A549 (cell line): ENCODE measurements around the gene DVL2. TPM values are rescaled to one million over a fixed set of nuclear protein-coding genes. Genes with fewer than 3 reads are reported as not detected.

Experiments
- ATAC-seq, 2 experiments: fragments of 200-7000 bp in 1 of 2; fragments of >200 bp in 1 of 2; cut with Nextera tagmentation in 1 of 2; cut with Tn5 transposase in 1 of 2; 3 replicates each; pipeline versions ENCODE4 v1.8.0 to v1.9.1; 2018 to 2020; ENCODE audit warnings: mild to moderate bottlenecking in 1 of 2, moderate library complexity in 1 of 2
- CTCF ChIA-PET: fragments of 300-600 bp; sonication (Branson Sonifier 250); formaldehyde crosslinking; extraction: SDS; loops from one replicate; lab custom pipeline; 2021; ENCODE audit warnings: antibody characterized with exemption, inconsistent platforms; lab: Yijun Ruan, JAX
- POLR2A ChIA-PET: fragments of 350-600 bp; formaldehyde crosslinking; extraction: SDS; loops from one replicate; lab custom pipeline; 2021; ENCODE audit warnings: antibody characterized with exemption, inconsistent platforms; lab: Yijun Ruan, JAX
- DNase-seq, 2 experiments: peaks; one replicate each; pipeline versions ENCODE4 v3.0.0 to v3.0.0-alpha.2; 2011 to 2016; ENCODE audit warnings: low read depth in 1 of 2, low spot score in 1 of 2
- FAIRE-seq: peaks from 2 replicates; lab custom pipeline; 2011; peaks lifted over from hg19 to GRCh38; lab: Jason Lieb, UNC
- H3K27ac ChIP-seq, 2 experiments: fragments of >200 bp; sonication (Bioruptor Twin); formaldehyde crosslinking; 3 replicates each; pipeline ENCODE4 v1.5.1; 2016 to 2017
- H3K4me1 ChIP-seq: fragments of >200 bp; sonication (Bioruptor Twin); formaldehyde crosslinking; 3 replicates; pipeline ENCODE4 v1.6.1; 2016
- H3K4me2 ChIP-seq: fragments of >200 bp; sonication (Bioruptor Twin); formaldehyde crosslinking; 3 replicates; pipeline ENCODE4 v1.6.1; 2016
- H3K4me3 ChIP-seq: fragments of >200 bp; sonication (Bioruptor Twin); formaldehyde crosslinking; 3 replicates; pipeline ENCODE4 v1.5.1; 2016
- H3K9me3 ChIP-seq: fragments of >200 bp; sonication (Bioruptor Twin); formaldehyde crosslinking; 3 replicates; pipeline ENCODE4 v1.6.1; 2016
- ATOH8 ChIP-seq: fragments of 250-450 bp; sonication (Bioruptor Pico); IDR thresholded peaks from 2 replicates; pipeline ENCODE4 v1.5.0; 2020; ENCODE audit warnings: low read depth, mild to moderate bottlenecking, moderate library complexity
- E2F6 ChIP-seq: IDR thresholded peaks from 2 replicates; pipeline ENCODE4 v1.6.1; 2012; ENCODE audit warnings: low read depth, borderline replicate concordance
- EHMT2 ChIP-seq: fragments of 200-600 bp; sonication (generic); IDR thresholded peaks from 2 replicates; pipeline ENCODE4 v1.6.1; 2016; ENCODE audit warnings: antibody characterized with exemption, low read depth, mild to moderate bottlenecking, moderate library complexity
- EP300 ChIP-seq, 2 experiments: fragments of >200 bp; sonication (Bioruptor Twin); formaldehyde crosslinking; IDR thresholded peaks; 2 replicates in 1 of 2; 3 replicates in 1 of 2; pipeline ENCODE4 v1.6.1; 2016 to 2017
- ESRRA ChIP-seq: fragments of 150-350 bp; IDR thresholded peaks from 2 replicates; pipeline ENCODE4 v1.6.1; 2014; ENCODE audit warnings: mild to moderate bottlenecking, low read length, borderline replicate concordance
- FOSB ChIP-seq: fragments of 250-450 bp; sonication (Bioruptor Pico); IDR thresholded peaks from 2 replicates; pipeline ENCODE4 v1.5.0; 2020; ENCODE audit warnings: mild to moderate bottlenecking, moderate library complexity
- FOSL2 ChIP-seq, 2 experiments: fragments of 450-650 bp in 1 of 2; fragments of >200 bp in 1 of 2; sonication (Bioruptor Twin) in 1 of 2; formaldehyde crosslinking; IDR thresholded peaks; 2 replicates each; pipeline versions ENCODE4 v1.5.0 to v1.6.1; 2016 to 2020; ENCODE audit warnings: mild to moderate bottlenecking in 1 of 2, moderate library complexity in 1 of 2
- HDAC2 ChIP-seq: fragments of 200-600 bp; sonication (generic); IDR thresholded peaks from 2 replicates; pipeline ENCODE4 v1.6.1; 2016
- HEYL ChIP-seq: fragments of 250-450 bp; sonication (Bioruptor Pico); IDR thresholded peaks from 2 replicates; pipeline ENCODE4 v1.8.0; 2021; ENCODE audit warnings: mild to moderate bottlenecking, moderate library complexity
- HMGXB4 ChIP-seq: fragments of 250-450 bp; sonication (Bioruptor Pico); IDR thresholded peaks from 2 replicates; pipeline ENCODE4 v1.5.0; 2021; ENCODE audit warnings: mild to moderate bottlenecking, moderate library complexity, borderline replicate concordance
- HOXA7 ChIP-seq: fragments of 250-450 bp; sonication (Bioruptor Pico); IDR thresholded peaks from 2 replicates; pipeline ENCODE4 v1.5.0; 2020; ENCODE audit warnings: mild to moderate bottlenecking, moderate library complexity
- HOXB13 ChIP-seq: fragments of 250-450 bp; sonication (Bioruptor Pico); IDR thresholded peaks from 2 replicates; pipeline ENCODE4 v1.5.0; 2020; ENCODE audit warnings: low read depth, mild to moderate bottlenecking, moderate library complexity
- JUNB ChIP-seq: fragments of >200 bp; sonication (Bioruptor Twin); formaldehyde crosslinking; IDR thresholded peaks from 2 replicates; pipeline ENCODE4 v1.6.1; 2016
- KDM1A ChIP-seq: fragments of 200-600 bp; sonication (generic); IDR thresholded peaks from 2 replicates; pipeline ENCODE4 v1.6.1; 2016; ENCODE audit warnings: low read depth, mild to moderate bottlenecking
- KDM5A ChIP-seq: fragments of 200-600 bp; sonication (generic); IDR thresholded peaks from 2 replicates; pipeline ENCODE4 v1.6.1; 2016; ENCODE audit warnings: antibody characterized with exemption, mild to moderate bottlenecking
- MAFK ChIP-seq: fragments of 450-650 bp; IDR thresholded peaks from 2 replicates; pipeline ENCODE4 v1.6.1; 2014; ENCODE audit not compliant: partially characterized antibody
- MAZ ChIP-seq: fragments of 150-350 bp; IDR thresholded peaks from 2 replicates; pipeline ENCODE4 v1.6.1; 2014; ENCODE audit warnings: antibody characterized with exemption, low read depth, low read length, borderline replicate concordance
- RAD21 ChIP-seq, 2 experiments: fragments of >200 bp in 1 of 2; sonication (Bioruptor Twin) in 1 of 2; formaldehyde crosslinking in 1 of 2; IDR thresholded peaks in 1 of 2; conservative IDR thresholded peaks in 1 of 2; 2 replicates in 1 of 2; 3 replicates in 1 of 2; pipeline ENCODE4 v1.6.1; 2012 to 2018; ENCODE audit warnings: inconsistent platforms in 1 of 2
- RARB ChIP-seq: fragments of 250-450 bp; sonication (Bioruptor Pico); IDR thresholded peaks from 2 replicates; pipeline ENCODE4 v1.8.0; 2021; ENCODE audit warnings: mild to moderate bottlenecking, moderate library complexity
- RCOR1 ChIP-seq: fragments of 150-350 bp; IDR thresholded peaks from 2 replicates; pipeline ENCODE4 v1.6.1; 2014; ENCODE audit warnings: antibody characterized with exemption, low read length, low read depth
- TFCP2L1 ChIP-seq: fragments of 250-450 bp; sonication (Bioruptor Pico); IDR thresholded peaks from 2 replicates; pipeline ENCODE4 v1.5.0; 2021; ENCODE audit warnings: mild to moderate bottlenecking
- ZFP36 ChIP-seq: fragments of 450-650 bp; IDR thresholded peaks from 2 replicates; pipeline ENCODE4 v1.6.1; 2014; ENCODE audit warnings: borderline replicate concordance; ENCODE audit not compliant: partially characterized antibody
- ZSCAN20 ChIP-seq: fragments of 250-450 bp; sonication (Bioruptor Pico); IDR thresholded peaks from 2 replicates; pipeline ENCODE4 v1.8.0; 2022; ENCODE audit warnings: mild to moderate bottlenecking, moderate library complexity
- WGBS: methylation state at CpG from one replicate; pipeline ENCODE4 v1.1.6; 2017; ENCODE audit errors: missing lambda C conversion rate; 5-methylcytosine and 5-hydroxymethylcytosine counted together
- polyA plus RNA-seq, 4 experiments: library from polyadenylated mRNA; depleted of rRNA in 3 of 4; stranded (reverse); fragments of >200 nt; fragmentation: RNase III in 1 of 4; extraction: RNeasy Plus Mini Kit Qiagen cat#74134 plus additional on column Dnase treatment in 1 of 4; gene quantifications; 2 replicates in 3 of 4; 3 replicates in 1 of 4; pipeline ENCODE4 v1.2.3, GENCODE V29; 2011 to 2017

The DVL2 gene
- polyA plus RNA-seq, 2 of the 4 experiments (the other 2 are of a cell fraction): 5.7 to 40.4 TPM

GRCh38 chr17:7190276-7190917 lies 43.9 kb downstream of the DVL2 start:
- no peak for DNase-seq
- ChIA-PET POLR2A (no interaction called here), CTCF (interaction anchor here (0.6 to 1.5 kb wide), 5 partner anchors 11 to 145 kb away, joined by 3 to 17 read pairs (median 4); partner anchors contain the start of gene SLC16A11)
- TF ChIP-seq MAFK (no peak), ZSCAN20 (CRISPR knock-in tag) (no peak), HMGXB4 (no peak), EP300 (IDR thresholded peaks at IDR 0.05) (no peak), HOXB13 (CRISPR knock-in tag) (no peak)
- no peaks in the 10 kb centered on the region for H3K9me3 ChIP-seq
- no peak overlapping the region for H3K4me2 ChIP-seq
- FAIRE-seq: no peak
- H3K4me1 ChIP-seq: no peaks in the 10 kb centered on the region
- WGBS: 88% methylated on average over 12 of the region's 14 CpGs
- no peak for ATAC-seq
- H3K4me3 ChIP-seq: no peak overlapping the region
- H3K27ac ChIP-seq: no peak overlapping the region

GRCh38 chr17:7186241-7186640 lies 48.1 kb downstream of the DVL2 start:
- 71% methylated on average over 7 of the region's 7 CpGs for WGBS
- ChIA-PET CTCF (interaction anchor here (2.6 to 10.7 kb wide), 3 partner anchors 9 to 139 kb away, joined by 8 to 314 read pairs (median 50); partner anchors contain the start of gene SLC16A11), POLR2A (no interaction called here)
- FAIRE-seq (no peak), ATAC-seq (peak; percentile 46 to 63; a peak in 4 of 6 replicates), DNase-seq (peak; percentile 37 to 53)
- TF ChIP-seq HOXB13 (CRISPR knock-in tag) (no peak), KDM1A (peak; percentile 77; the same call in 1 of the 2 replicates)
- Histone ChIP-seq H3K4me1 (peaks cover 11% of the 10 kb centered on the region), H3K4me3 (no peak overlapping the region), H3K9me3 (no peaks in the 10 kb centered on the region), H3K4me2 (no peak overlapping the region), H3K27ac (no peak overlapping the region)

- CTCF ChIA-PET: interaction anchor here (0.8 to 10.7 kb wide), 8 partner anchors 7 to 138 kb away, joined by 3 to 314 read pairs (median 7); partner anchors contain the start of gene SLC16A11
- ATAC-seq: no peak
Measured at GRCh38 chr17:7184647-7185046, 49.7 kb downstream of the DVL2 start.

GRCh38 chr17:7184091-7184488 lies 50.2 kb downstream of the DVL2 start:
- POLR2A ChIA-PET: interaction anchor here (0.7 to 1.8 kb wide), 2 partner anchors 31 to 148 kb away, joined by 4 read pairs; partner anchors contain the start of gene SLC16A13
- Histone ChIP-seq H3K27ac (peak overlapping the region in 1 of 2 experiments; percentile 47; a peak in 3 of 6 replicates), H3K4me1 (peaks cover 17% of the 10 kb centered on the region), H3K4me2 (peak overlapping the region; percentile 29), H3K4me3 (no peak overlapping the region), H3K9me3 (no peaks in the 10 kb centered on the region)
- peak; percentile 21 to 30; a peak in 3 of 6 replicates for ATAC-seq
- peak in 1 of 2 experiments; percentile 51 for DNase-seq
- 59% methylated on average over 14 of the region's 14 CpGs for WGBS
- no peak for FAIRE-seq
- CTCF ChIA-PET: interaction anchor here (0.6 to 10.7 kb wide), 7 partner anchors 6 to 207 kb away, joined by 3 to 314 read pairs (median 8); partner anchors contain the start of gene SLC16A11
- no peak for TF ChIP-seq FOSL2 (IDR thresholded peaks at IDR 0.05)
- no peak for TF ChIP-seq FOSL2 (CRISPR knock-in tag; IDR thresholded peaks at IDR 0.05)
- TF ChIP-seq JUNB: no peak
- no peak for TF ChIP-seq EP300 (IDR thresholded peaks at IDR 0.05)
- no peak for TF ChIP-seq HDAC2
- no peak for TF ChIP-seq ZFP36
- no peak for TF ChIP-seq HOXA7 (CRISPR knock-in tag)
- no peak for TF ChIP-seq E2F6
- no peak for TF ChIP-seq HEYL (CRISPR knock-in tag)
- no peak for TF ChIP-seq KDM5A
- TF ChIP-seq EHMT2: no peak
- TF ChIP-seq ATOH8: no peak
- TF ChIP-seq FOSB (CRISPR knock-in tag): no peak
- no peak for TF ChIP-seq ESRRA
- no peak for TF ChIP-seq MAZ
- no peak for TF ChIP-seq RARB

More at GRCh38 chr17:7184647-7185046, 49.7 kb downstream of the DVL2 start:
- Histone ChIP-seq H3K4me2 (no peak overlapping the region), H3K4me3 (no peak overlapping the region), H3K4me1 (peaks cover 11% of the 10 kb centered on the region), H3K27ac (no peak overlapping the region), H3K9me3 (no peaks in the 10 kb centered on the region)
- WGBS: 84% methylated on average over 6 of the region's 6 CpGs
- TF ChIP-seq TFCP2L1 (CRISPR knock-in tag): no peak
- TF ChIP-seq RCOR1: no peak
- no peak for TF ChIP-seq FOSL2 (IDR thresholded peaks at IDR 0.05)
- no peak for TF ChIP-seq FOSL2 (CRISPR knock-in tag; IDR thresholded peaks at IDR 0.05)
- peak; percentile 62; the same call in 1 of the 2 replicates for TF ChIP-seq KDM1A
- no peak for TF ChIP-seq HEYL (CRISPR knock-in tag)
- TF ChIP-seq MAZ: no peak
- TF ChIP-seq RAD21 (conservative IDR thresholded peaks at IDR 0.05 in 1 of 2, IDR thresholded peaks at IDR 0.05 in 1 of 2): no peak
- FAIRE-seq (no peak), DNase-seq (no peak)
- POLR2A ChIA-PET: interaction anchor here (0.7 to 1.8 kb wide), 2 partner anchors 31 to 149 kb away, joined by 4 read pairs; partner anchors contain the start of gene SLC16A13
